SKM-1 treated with dmso at 0.1 percent for 144 hours (cell line): Measurements from ENCODE around the gene UGDH.
"Not testable (repeated sequence)": the region's sequence is repeated elsewhere in the genome, so short reads cannot be mapped to it uniquely, and the experiment has no call there.

Experiments used
- DNase-seq: peaks from one replicate; lab custom pipeline; 2025; ENCODE audit not compliant: unreplicated experiment; lab: John Stamatoyannopoulos, UW

The UGDH gene

GRCh38 chr4:39529534-39529933, 2.3 kb upstream of the UGDH start:
- no peak for DNase-seq

GRCh38 chr4:39528061-39528465, 824 bp upstream of the UGDH start:
- no peak for DNase-seq

- no peak for DNase-seq
These were observed 409 bp downstream of the UGDH start for GRCh38 chr4:39526765-39527295.

- DNase-seq = no peak
These were observed 1.2 kb downstream of the UGDH start for GRCh38 chr4:39525822-39526690.

GRCh38 chr4:39524161-39524957, 2.9 kb downstream of the UGDH start:
- no peak for DNase-seq

GRCh38 chr4:39522068-39522467, 5.2 kb downstream of the UGDH start:
- no peak for DNase-seq

GRCh38 chr4:39521253-39521919, 5.9 kb downstream of the UGDH start:
- no peak for DNase-seq

- no peak for DNase-seq
These were observed 8.8 kb downstream of the UGDH start for GRCh38 chr4:39518484-39518883.

- no peak for DNase-seq
These were observed 10.8 kb downstream of the UGDH start for GRCh38 chr4:39516407-39516966.

- not testable (repeated sequence) for DNase-seq
These were observed 11.4 kb downstream of the UGDH start for GRCh38 chr4:39515669-39516401.

GRCh38 chr4:39514888-39515401, 12.3 kb downstream of the UGDH start:
- no peak for DNase-seq

- DNase-seq = not testable (repeated sequence)
These were observed 13.0 kb downstream of the UGDH start for GRCh38 chr4:39514266-39514665.

GRCh38 chr4:39510348-39510929, 16.8 kb downstream of the UGDH start:
- DNase-seq = no peak

- DNase-seq = no peak
These were observed 21.7 kb downstream of the UGDH start for GRCh38 chr4:39505581-39505980.

GRCh38 chr4:39504538-39504937, 22.7 kb downstream of the UGDH start:
- no peak for DNase-seq

- not testable (repeated sequence) for DNase-seq
These were observed 24.6 kb downstream of the UGDH start for GRCh38 chr4:39502664-39503035.

GRCh38 chr4:39502019-39502663, 25.1 kb downstream of the UGDH start:
- no peak for DNase-seq

- no peak for DNase-seq
These were observed 28.6 kb downstream of the UGDH start for GRCh38 chr4:39498727-39499020.

GRCh38 chr4:39497909-39498726, 29.1 kb downstream of the UGDH start:
- DNase-seq = no peak
